ENCODE data around the gene FAM120B.

FAM120B gene

GRCh38 chr6:170444056-170444591 lies 137.6 kb downstream of the FAM120B start:
- DNase-seq (ENCODE audit: low read depth): no peak

- no peak for DNase-seq (ENCODE audit: low read depth)
These were observed 138.3 kb downstream of the FAM120B start for GRCh38 chr6:170444811-170445211.

- DNase-seq (ENCODE audit: low read depth): no peak
These were observed 138.9 kb downstream of the FAM120B start for GRCh38 chr6:170445487-170445886.

- no peak for DNase-seq (ENCODE audit: low read depth)
These were observed 139.4 kb downstream of the FAM120B start for GRCh38 chr6:170445971-170446370.

GRCh38 chr6:170446841-170447560 lies 140.4 kb downstream of the FAM120B start:
- no peak for DNase-seq (ENCODE audit: low read depth)

- no peak for DNase-seq (ENCODE audit: low read depth)
These were observed 141.0 kb downstream of the FAM120B start for GRCh38 chr6:170447561-170447930.

GRCh38 chr6:170448317-170448716 lies 141.8 kb downstream of the FAM120B start:
- DNase-seq (ENCODE audit: low read depth): no peak

- no peak for DNase-seq (ENCODE audit: low read depth)
These were observed 142.4 kb downstream of the FAM120B start for GRCh38 chr6:170448751-170449630.

GRCh38 chr6:170449835-170450753 lies 143.5 kb downstream of the FAM120B start:
- DNase-seq (ENCODE audit: low read depth): no peak

- no peak for DNase-seq (ENCODE audit: low read depth)
These were observed 144.6 kb downstream of the FAM120B start for GRCh38 chr6:170450916-170451761.

GRCh38 chr6:170451762-170452651 lies 145.4 kb downstream of the FAM120B start:
- no peak for DNase-seq (ENCODE audit: low read depth)

- DNase-seq (ENCODE audit: low read depth): no peak
These were observed 146.4 kb downstream of the FAM120B start for GRCh38 chr6:170452767-170453545.

- no peak for DNase-seq (ENCODE audit: low read depth)
These were observed 147.3 kb downstream of the FAM120B start for GRCh38 chr6:170453586-170454511.

GRCh38 chr6:170454512-170455285 lies 148.1 kb downstream of the FAM120B start:
- DNase-seq (ENCODE audit: low read depth): no peak

- no peak for DNase-seq (ENCODE audit: low read depth)
These were observed 148.9 kb downstream of the FAM120B start for GRCh38 chr6:170455335-170455979.

- no peak for DNase-seq (ENCODE audit: low read depth)
These were observed 149.8 kb downstream of the FAM120B start for GRCh38 chr6:170456334-170456733.

All from activated T-helper 9 cell treated with anti-CD3 and anti-CD28 coated beads, Interleukin-2, amount 50 U/mL, for 16 hours (primary cell).